Thyroid gland (tissue), 4 donors: ENCODE results near the gene IP6K3. TPM values are rescaled to one million over a fixed set of nuclear protein-coding genes. Genes with fewer than 3 reads are reported as not detected.
A peak's percentile ranks its signal among the peaks of the same experiment; 100 is the strongest.

ENCODE experiments used
- DNase-seq, 2 donors: peaks; one replicate each; pipeline ENCODE4 v3.0.0-alpha.2; 2019
- H3K27ac ChIP-seq, 3 donors: fragments of 200-600 bp; sonication (generic); 1 replicate in 2 of 3; 2 replicates in 1 of 3; pipeline ENCODE4 v1.5.1; 2016 to 2019; ENCODE audit warnings: mild to moderate bottlenecking in 1 of 3, moderate library complexity in 1 of 3
- H3K27me3 ChIP-seq: fragments of 200-600 bp; sonication (generic); one replicate; pipeline ENCODE4 v1.5.1; 2019
- H3K36me3 ChIP-seq, 2 donors: fragments of 200-600 bp; sonication (generic); one replicate each; pipeline ENCODE4 v1.5.1; 2016 to 2019
- H3K4me1 ChIP-seq, 2 donors: fragments of 200-600 bp; sonication (generic); one replicate each; pipeline ENCODE4 v1.5.1; 2017 to 2019
- H3K4me3 ChIP-seq, 3 donors: fragments of 200-600 bp; sonication (generic); replicated peaks in 1 of 3; 1 replicate in 2 of 3; 2 replicates in 1 of 3; pipeline ENCODE4 v1.5.1; 2016; ENCODE audit warnings: mild to moderate bottlenecking in 1 of 3
- H3K9me3 ChIP-seq: fragments of 200-600 bp; sonication (generic); one replicate; pipeline ENCODE4 v1.5.1; 2017
- POLR2A ChIP-seq, 2 donors: fragments of 450-650 bp; IDR thresholded peaks; one replicate each; pipeline ENCODE4 v1.6.1; 2017; ENCODE audit warnings: antibody characterized with exemption in 2 of 2, mild to moderate bottlenecking in 2 of 2, moderate library complexity in 1 of 2
- WGBS, 2 donors: methylation state at CpG; one replicate each; pipeline ENCODE4 v1.1.5; 2017; 5-methylcytosine and 5-hydroxymethylcytosine counted together
- intact Hi-C: fragments of 100-400 bp; cut with DNase I; formaldehyde crosslinking; loops from one replicate; pipeline ENCODE4 v1.15.1; 2023
- total RNA-seq, 4 donors: library from RNA; depleted of rRNA; stranded (reverse); fragments of >200 nt; gene quantifications; one replicate each; pipeline ENCODE4 v1.2.3, GENCODE V29; 2016
- TF ChIP-seq, protein P1 (sequence below), 6 experiments: fragments of 200-600 bp in 3 of 6; fragments of 450-650 bp in 3 of 6; sonication (generic) in 3 of 6; IDR thresholded peaks; one replicate each; pipeline ENCODE4 v1.5.1; 2016 to 2019; ENCODE audit warnings: antibody characterized with exemption in 6 of 6, mild to moderate bottlenecking in 2 of 6, inconsistent platforms in 1 of 6, moderate library complexity in 1 of 6

IP6K3 gene
- total RNA-seq, 4 donors from 2014 or later = 7.9 to 20.5 (median 17.1) TPM

DNA sequence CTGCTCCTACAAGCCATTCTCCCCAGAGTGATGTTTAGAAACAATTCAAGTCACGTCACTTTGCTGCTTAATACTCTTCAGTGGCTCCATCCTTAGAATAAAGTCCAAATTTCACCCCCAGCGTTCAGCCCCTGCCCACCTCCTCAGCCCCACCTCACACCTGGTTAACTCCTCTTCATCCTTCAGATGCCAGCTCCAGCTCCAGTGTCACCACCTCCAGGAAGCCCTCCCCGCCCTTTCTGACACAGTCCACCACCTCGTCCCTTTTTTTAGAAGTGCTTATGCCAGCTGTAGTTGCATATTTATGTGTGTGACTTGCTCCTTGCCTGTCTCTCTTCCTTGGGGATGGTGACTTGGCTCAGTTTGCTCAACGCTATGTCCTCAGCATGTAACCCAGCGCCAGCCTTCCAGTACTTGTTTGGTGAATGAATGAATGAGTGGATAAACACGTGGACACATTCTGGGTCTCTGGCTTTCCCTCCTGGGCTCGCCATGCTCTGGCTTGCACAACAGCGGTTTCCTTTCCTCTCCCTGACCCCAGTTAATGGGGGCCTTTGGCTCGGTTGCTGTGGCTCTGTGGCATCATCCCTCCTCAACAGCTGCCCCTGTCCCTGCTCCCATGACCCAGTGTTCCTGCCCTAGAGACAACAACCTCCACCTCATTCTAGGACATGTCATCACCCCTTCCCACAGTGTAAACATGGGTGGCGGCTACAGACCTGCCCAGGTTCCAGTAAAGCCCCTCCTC lies 3.7 kb upstream of the IP6K3 start:
- Histone ChIP-seq H3K4me3 (no peak overlapping the region), H3K27me3 (no peaks in the 10 kb centered on the region), H3K4me1 (peaks cover 52 to 58% of the 10 kb centered on the region in 2 donors), H3K9me3 (no peaks in the 10 kb centered on the region), H3K27ac (peak overlapping the region in 1 of 3 donors; percentile 43), H3K36me3 (no peaks in the 10 kb centered on the region)
- 62 to 73% methylated on average over 11 of the region's 11 CpGs for WGBS, 2 donors
- DNase-seq = no peak
- TF ChIP-seq, protein P1, sequence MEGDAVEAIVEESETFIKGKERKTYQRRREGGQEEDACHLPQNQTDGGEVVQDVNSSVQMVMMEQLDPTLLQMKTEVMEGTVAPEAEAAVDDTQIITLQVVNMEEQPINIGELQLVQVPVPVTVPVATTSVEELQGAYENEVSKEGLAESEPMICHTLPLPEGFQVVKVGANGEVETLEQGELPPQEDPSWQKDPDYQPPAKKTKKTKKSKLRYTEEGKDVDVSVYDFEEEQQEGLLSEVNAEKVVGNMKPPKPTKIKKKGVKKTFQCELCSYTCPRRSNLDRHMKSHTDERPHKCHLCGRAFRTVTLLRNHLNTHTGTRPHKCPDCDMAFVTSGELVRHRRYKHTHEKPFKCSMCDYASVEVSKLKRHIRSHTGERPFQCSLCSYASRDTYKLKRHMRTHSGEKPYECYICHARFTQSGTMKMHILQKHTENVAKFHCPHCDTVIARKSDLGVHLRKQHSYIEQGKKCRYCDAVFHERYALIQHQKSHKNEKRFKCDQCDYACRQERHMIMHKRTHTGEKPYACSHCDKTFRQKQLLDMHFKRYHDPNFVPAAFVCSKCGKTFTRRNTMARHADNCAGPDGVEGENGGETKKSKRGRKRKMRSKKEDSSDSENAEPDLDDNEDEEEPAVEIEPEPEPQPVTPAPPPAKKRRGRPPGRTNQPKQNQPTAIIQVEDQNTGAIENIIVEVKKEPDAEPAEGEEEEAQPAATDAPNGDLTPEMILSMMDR (IDR thresholded peaks at IDR 0.05) = no peak
- no peak for TF ChIP-seq POLR2A (IDR thresholded peaks at IDR 0.05)
- intact Hi-C loops = no loop called here

DNA sequence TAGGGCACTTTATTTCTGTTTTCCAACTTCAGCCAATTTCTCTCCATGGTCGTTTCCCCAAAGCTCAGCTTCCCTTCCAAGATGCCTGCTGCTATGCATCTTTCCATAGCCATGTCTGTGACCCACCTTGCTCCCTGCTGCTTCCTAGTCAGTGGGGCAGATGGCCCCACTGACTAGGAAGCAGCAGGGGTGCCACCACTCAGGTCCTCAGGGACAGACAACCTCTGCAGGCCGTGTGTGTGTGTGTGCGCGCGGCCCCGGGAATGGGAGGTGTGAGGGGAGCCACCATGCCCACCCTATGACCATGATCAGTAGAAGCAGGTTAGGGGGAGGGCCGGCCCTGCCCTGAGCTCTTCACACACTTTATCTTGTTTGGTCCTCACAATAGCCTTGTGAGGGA lies 2.7 kb upstream of the IP6K3 start:
- TF ChIP-seq, protein P1 (IDR thresholded peaks at IDR 0.05) = no peak
- TF ChIP-seq POLR2A (IDR thresholded peaks at IDR 0.05) = no peak
- 85 to 88% methylated on average over 7 of the region's 7 CpGs for WGBS, 2 donors
- Histone ChIP-seq H3K4me3 (no peak overlapping the region), H3K27ac (peak overlapping the region in 2 of 3 donors; percentile 30 to 58), H3K36me3 (no peaks in the 10 kb centered on the region), H3K4me1 (peaks cover 51 to 58% of the 10 kb centered on the region in 2 donors), H3K9me3 (no peaks in the 10 kb centered on the region), H3K27me3 (no peaks in the 10 kb centered on the region)
- DNase-seq = no peak
- intact Hi-C loops = no loop called here

DNA sequence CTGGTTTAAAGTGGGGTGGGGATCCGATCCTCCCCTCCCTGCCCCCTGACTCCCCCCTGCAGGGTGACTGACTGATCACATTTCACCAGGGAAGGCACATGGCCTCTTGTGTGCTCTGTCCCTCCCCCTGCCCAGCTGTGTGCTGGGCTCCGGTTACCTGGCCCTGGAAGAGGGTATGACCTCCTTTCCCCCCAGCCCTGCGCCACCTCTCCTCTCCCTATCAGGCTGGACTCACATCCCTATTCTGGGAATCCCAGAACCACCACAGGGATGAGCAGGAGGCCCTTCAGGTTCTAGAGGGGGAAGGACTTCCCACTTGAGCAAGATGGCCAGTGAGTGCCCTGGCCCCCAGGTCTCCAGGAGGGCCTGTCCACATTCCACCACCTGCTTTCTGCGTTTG lies 2.1 kb upstream of the IP6K3 start:
- TF ChIP-seq POLR2A (IDR thresholded peaks at IDR 0.05) = no peak
- TF ChIP-seq, protein P1 (IDR thresholded peaks at IDR 0.05) = no peak
- peak in 1 of 2 donors; percentile 39 for DNase-seq
- H3K27ac ChIP-seq = peak overlapping the region; percentile 30 to 87 (median 49)
- intact Hi-C loops = no loop called here
- no peaks in the 10 kb centered on the region for H3K9me3 ChIP-seq
- no peaks in the 10 kb centered on the region for H3K27me3 ChIP-seq
- no peak overlapping the region for H3K4me3 ChIP-seq
- H3K36me3 ChIP-seq = no peaks in the 10 kb centered on the region
- H3K4me1 ChIP-seq = peaks cover 50 to 58% of the 10 kb centered on the region in 2 donors
- 35 to 54% methylated on average over 1 to 4 of the region's 4 CpGs for WGBS, 2 donors

DNA sequence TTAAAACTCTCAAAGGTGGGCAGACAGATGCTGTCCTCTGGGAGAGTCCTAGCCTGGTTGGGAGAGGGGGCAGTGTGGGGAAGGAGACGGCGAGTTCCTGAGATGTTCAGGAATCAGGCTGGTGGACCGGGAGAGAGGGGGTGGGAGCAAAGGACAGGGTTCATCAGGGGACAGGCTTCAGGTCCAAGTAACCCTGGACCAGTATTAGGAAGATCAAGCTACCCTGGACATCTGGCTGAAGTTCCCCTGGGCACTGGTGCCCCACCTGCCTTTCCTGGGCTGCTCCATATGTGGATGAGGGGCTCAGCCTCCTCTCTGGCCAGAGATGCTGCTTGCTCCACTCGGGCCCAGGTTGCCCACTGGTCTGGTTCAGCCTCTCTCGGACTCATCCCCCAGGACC lies 1.1 kb upstream of the IP6K3 start:
- Histone ChIP-seq H3K27ac (peak overlapping the region; percentile 83 to 87 (median 84)), H3K4me1 (peaks cover 51 to 62% of the 10 kb centered on the region in 2 donors), H3K9me3 (no peaks in the 10 kb centered on the region), H3K27me3 (no peaks in the 10 kb centered on the region), H3K36me3 (no peaks in the 10 kb centered on the region), H3K4me3 (no peak overlapping the region)
- no peak for TF ChIP-seq POLR2A (IDR thresholded peaks at IDR 0.05)
- TF ChIP-seq, protein P1 (IDR thresholded peaks at IDR 0.05) = no peak
- DNase-seq = no peak
- intact Hi-C loops = no loop called here
- WGBS, 2 donors = 91 to 92% methylated on average over 5 of the region's 5 CpGs

DNA sequence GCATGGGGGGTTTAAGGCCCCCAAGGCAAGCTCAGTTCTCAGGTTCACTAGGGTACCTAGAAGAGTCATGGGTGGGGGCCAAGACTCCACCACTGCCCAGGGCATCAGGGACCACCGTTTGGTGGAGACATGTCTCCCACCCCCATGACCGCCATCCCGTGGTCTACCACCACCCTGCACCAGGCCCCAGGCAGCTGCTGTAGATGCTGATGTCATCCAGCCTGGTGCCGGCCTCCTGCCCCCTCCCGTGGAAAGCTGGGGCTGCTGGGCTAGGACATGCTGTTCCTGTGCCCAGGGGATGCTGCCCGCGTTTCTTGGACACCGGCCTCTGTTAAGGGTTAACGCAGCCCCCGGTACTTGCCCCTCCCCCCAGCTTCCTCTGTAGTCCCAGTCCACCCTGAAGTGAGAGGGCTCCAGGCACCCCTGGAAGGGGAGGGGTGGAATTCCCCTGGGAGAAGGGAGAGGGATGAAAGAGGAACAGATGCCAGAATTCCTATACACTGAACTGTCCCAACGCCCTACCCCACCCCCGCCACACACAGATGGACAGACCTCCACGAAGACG lies 587 bp downstream of the IP6K3 start:
- peak overlapping the region; percentile 83 to 87 (median 84) for H3K27ac ChIP-seq
- 13 to 36% methylated on average over 10 to 12 of the region's 14 CpGs for WGBS, 2 donors
- H3K4me1 ChIP-seq = peaks cover 43 to 45% of the 10 kb centered on the region in 2 donors
- TF ChIP-seq, protein P1 (IDR thresholded peaks at IDR 0.05) = peak in 2 of 6 experiments; percentile 6 to 14
- TF ChIP-seq POLR2A (IDR thresholded peaks at IDR 0.05) = no peak
- H3K27me3 ChIP-seq = no peaks in the 10 kb centered on the region
- peak overlapping the region in 2 of 3 donors; percentile 0 to 43 for H3K4me3 ChIP-seq
- H3K36me3 ChIP-seq = no peaks in the 10 kb centered on the region
- no peaks in the 10 kb centered on the region for H3K9me3 ChIP-seq
- peak; percentile 85 to 87 for DNase-seq
- intact Hi-C loops = no loop called here
